Neuronal stem cell (in vitro differentiated cells): Measurements from ENCODE around the gene C1QA. TPM values are rescaled to one million over a fixed set of nuclear protein-coding genes. Genes with fewer than 3 reads are reported as not detected.

Source experiments
- DNase-seq: peaks from one replicate; pipeline ENCODE4 v3.0.0-alpha.2; 2013; ENCODE audit warnings: low spot score
- H2AFZ ChIP-seq: one replicate; pipeline ENCODE4 v1.6.1; 2013; ENCODE audit warnings: mild to moderate bottlenecking, low read length, inconsistent platforms
- H2AK5ac ChIP-seq: 2 replicates; pipeline ENCODE4 v1.6.1; 2013; ENCODE audit warnings: low read depth, mild to moderate bottlenecking, inconsistent platforms, low read length, moderate library complexity, mixed read lengths
- H2BK120ac ChIP-seq: 2 replicates; pipeline ENCODE4 v1.6.1; 2013; ENCODE audit warnings: low read depth, mild to moderate bottlenecking, inconsistent platforms, low read length, moderate library complexity, mixed read lengths
- H2BK12ac ChIP-seq: one replicate; pipeline ENCODE4 v1.6.1; 2013; ENCODE audit warnings: low read length, inconsistent platforms
- H2BK15ac ChIP-seq: 2 replicates; pipeline ENCODE4 v1.6.1; 2013; ENCODE audit warnings: mild to moderate bottlenecking, low read length, inconsistent platforms, mixed read lengths
- H2BK5ac ChIP-seq: one replicate; pipeline ENCODE4 v1.6.1; 2013; ENCODE audit warnings: inconsistent platforms, mild to moderate bottlenecking, low read length, moderate library complexity
- H3K14ac ChIP-seq: one replicate; pipeline ENCODE4 v1.6.1; 2013; ENCODE audit warnings: low read length, inconsistent platforms
- H3K18ac ChIP-seq: 2 replicates; pipeline ENCODE4 v1.6.1; 2013; ENCODE audit warnings: low read length, inconsistent platforms
- H3K23ac ChIP-seq: 2 replicates; pipeline ENCODE4 v1.6.1; 2013; ENCODE audit warnings: low read depth, mild to moderate bottlenecking, mixed read lengths, low read length, inconsistent platforms; ENCODE audit not compliant: poor library complexity
- H3K27ac ChIP-seq: replicated peaks from 3 replicates; pipeline ENCODE4 v1.5.1; 2013; ENCODE audit warnings: low read length, inconsistent platforms
- H3K27me3 ChIP-seq, 3 experiments: 2 replicates each; pipeline ENCODE4 v1.6.1; 2013; ENCODE audit warnings: low read length in 3 of 3, mild to moderate bottlenecking in 2 of 3, inconsistent platforms in 1 of 3, low read depth in 1 of 3, mixed read lengths in 1 of 3, moderate library complexity in 1 of 3; ENCODE audit not compliant: control insufficient read depth in 3 of 3, insufficient read depth in 3 of 3
- H3K36me3 ChIP-seq, 2 donors: replicated peaks in 1 of 2; 2 replicates each; pipeline ENCODE4 v1.6.1; 2013; ENCODE audit warnings: low read length in 2 of 2; ENCODE audit not compliant: control insufficient read depth in 2 of 2, insufficient read depth in 2 of 2
- H3K4ac ChIP-seq: 2 replicates; pipeline ENCODE4 v1.6.1; 2013; ENCODE audit warnings: inconsistent platforms, mild to moderate bottlenecking, low read length, moderate library complexity
- H3K4me1 ChIP-seq, 2 donors: 1 replicate in 1 of 2; 2 replicates in 1 of 2; pipeline ENCODE4 v1.6.1; 2013; ENCODE audit warnings: low read length in 2 of 2, low read depth in 1 of 2; ENCODE audit not compliant: control insufficient read depth in 2 of 2, insufficient read depth in 1 of 2
- H3K4me2 ChIP-seq: one replicate; pipeline ENCODE4 v1.6.1; 2013; ENCODE audit warnings: mild to moderate bottlenecking, low read length, inconsistent platforms; ENCODE audit not compliant: insufficient read depth, poor library complexity, severe bottlenecking
- H3K4me3 ChIP-seq, 2 donors: 2 replicates each; pipeline ENCODE4 v1.5.1; 2013; ENCODE audit warnings: low read length in 2 of 2, mild to moderate bottlenecking in 2 of 2, inconsistent platforms in 1 of 2, moderate library complexity in 1 of 2
- H3K79me1 ChIP-seq: one replicate; pipeline ENCODE4 v1.6.1; 2013; ENCODE audit warnings: low read depth, mild to moderate bottlenecking, inconsistent platforms, low read length, moderate library complexity
- H3K9ac ChIP-seq: one replicate; pipeline ENCODE4 v1.6.1; 2013; ENCODE audit warnings: mild to moderate bottlenecking, low read depth, low read length, inconsistent platforms; ENCODE audit not compliant: poor library complexity
- H3K9me3 ChIP-seq, 2 donors: replicated peaks in 1 of 2; 2 replicates each; pipeline versions ENCODE3 to v1.6.1; 2013; ENCODE audit warnings: low read length in 2 of 2, mild to moderate bottlenecking in 2 of 2, inconsistent platforms in 1 of 2, low read depth in 1 of 2, mixed read lengths in 1 of 2, moderate library complexity in 1 of 2; ENCODE audit not compliant: control insufficient read depth in 2 of 2, insufficient read depth in 1 of 2
- H4K8ac ChIP-seq: one replicate; pipeline ENCODE4 v1.6.1; 2013; ENCODE audit warnings: low read depth, mild to moderate bottlenecking, inconsistent platforms, low read length, moderate library complexity
- H4K91ac ChIP-seq: one replicate; pipeline ENCODE4 v1.6.1; 2013; ENCODE audit warnings: low read length, low read depth, mild to moderate bottlenecking, inconsistent platforms; ENCODE audit not compliant: poor library complexity
- WGBS, 2 donors: extraction: QIAGEN DNeasy Blood & Tissue Kit; methylation state at CpG; one replicate each; pipeline ENCODE4 v1.1.7; 2013; ENCODE audit warnings: missing lambda C conversion rate in 2 of 2, mixed read lengths in 1 of 2; ENCODE audit not compliant: insufficient read length in 2 of 2, insufficient replicate concordance in 1 of 2; ENCODE audit errors: extremely low coverage in 2 of 2; 5-methylcytosine and 5-hydroxymethylcytosine counted together
- small RNA-seq: library from polyadenylated mRNA; stranded (forward); fragments of <200 nt; extraction: miRNeasy Mini kit (QIAGEN cat#:217004); gene quantifications from one replicate; pipeline ENCODE3, GENCODE V24; 2013; ENCODE audit not compliant: insufficient read depth

C1QA gene

DNA sequence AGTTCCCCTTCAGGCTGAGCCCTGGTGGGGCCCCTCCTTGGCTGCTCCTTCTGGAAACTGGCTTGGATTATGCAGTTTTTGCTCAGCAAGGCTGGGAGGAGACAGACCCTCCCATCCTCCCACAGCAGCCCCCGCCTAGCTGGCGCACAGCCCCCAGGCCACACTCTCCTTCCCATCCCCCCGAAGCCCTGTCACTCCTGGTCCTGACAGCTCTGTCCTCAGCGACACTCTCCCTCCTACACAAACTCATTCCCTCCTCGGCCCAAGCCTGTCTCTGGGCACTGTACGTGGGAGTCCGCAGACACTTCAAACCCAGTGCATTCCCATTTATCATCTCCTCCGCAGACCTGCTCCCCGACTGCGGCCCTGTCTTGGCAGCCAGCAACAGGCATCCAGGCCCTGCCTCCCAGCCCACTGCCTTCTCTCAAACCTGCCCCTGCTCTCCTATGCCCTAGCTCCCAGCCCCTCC is 49.2 kb downstream of the C1QA start:
- no peak overlapping the region for H4K91ac ChIP-seq
- no peak for DNase-seq
- no peak overlapping the region for H3K4ac ChIP-seq
- H2AK5ac ChIP-seq, result peak overlapping the region; percentile 68
- H3K18ac ChIP-seq, result peak overlapping the region; percentile 68
- H3K36me3 ChIP-seq, result no peaks in the 10 kb centered on the region
- peak overlapping the region; percentile 35 for H2BK5ac ChIP-seq
- no peak overlapping the region for H3K4me2 ChIP-seq
- H3K27me3 ChIP-seq, result no peaks in the 10 kb centered on the region
- H3K9me3 ChIP-seq, result no peaks in the 10 kb centered on the region
- no peaks in the 10 kb centered on the region for H3K79me1 ChIP-seq
- H3K9ac ChIP-seq, result peak overlapping the region; percentile 7
- H3K4me1 ChIP-seq, result peaks cover 19 to 23% of the 10 kb centered on the region in 2 donors
- H2BK120ac ChIP-seq, result peak overlapping the region; percentile 6
- no peak overlapping the region for H2BK12ac ChIP-seq
- no peak overlapping the region for H3K14ac ChIP-seq
- WGBS, 2 donors, result no CpG with 5 or more reads among the region's 10 CpGs
- no peak overlapping the region for H3K23ac ChIP-seq
- H3K4me3 ChIP-seq, result peak overlapping the region in 1 of 2 donors; percentile 24
- H4K8ac ChIP-seq, result no peak overlapping the region
- H2BK15ac ChIP-seq, result peak overlapping the region; percentile 63
- peak overlapping the region; percentile 88 for H2AFZ ChIP-seq
- H3K27ac ChIP-seq, result no peak overlapping the region

DNA sequence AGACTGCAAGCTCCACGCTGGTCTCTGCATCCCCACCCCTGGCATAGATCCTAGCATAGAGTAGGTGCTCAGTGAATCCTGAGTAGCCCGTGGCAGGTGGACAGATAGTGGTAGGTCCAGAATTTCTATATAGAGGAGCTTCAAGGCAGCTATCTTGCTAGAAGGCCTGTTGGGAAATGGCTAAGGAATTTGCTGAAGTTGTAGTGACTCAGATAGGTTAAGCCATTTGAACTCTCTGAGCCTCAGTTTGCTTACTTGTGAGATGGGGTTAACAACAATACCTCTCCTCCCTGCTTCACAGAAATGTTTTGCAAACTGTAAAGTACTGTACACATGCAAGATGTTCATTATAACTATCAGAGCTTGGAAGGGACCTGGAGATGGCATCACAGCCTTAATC is 50.8 kb downstream of the C1QA start:
- Histone ChIP-seq H2AFZ (no peak overlapping the region), H2BK12ac (peak overlapping the region; percentile 75), H3K36me3 (no peaks in the 10 kb centered on the region), H3K23ac (no peak overlapping the region), H3K9ac (no peak overlapping the region), H3K4me1 (peaks cover 24 to 34% of the 10 kb centered on the region in 2 donors), H4K8ac (no peak overlapping the region), H2AK5ac (peak overlapping the region; percentile 10), H3K27ac (no peak overlapping the region), H3K79me1 (no peaks in the 10 kb centered on the region), H4K91ac (no peak overlapping the region), H2BK15ac (peak overlapping the region; percentile 11), H3K4me3 (no peak overlapping the region), H3K18ac (no peak overlapping the region), H3K4me2 (no peak overlapping the region), H3K4ac (no peak overlapping the region), H3K14ac (no peak overlapping the region), H2BK5ac (no peak overlapping the region), H3K9me3 (no peaks in the 10 kb centered on the region), H2BK120ac (peak overlapping the region; percentile 16), H3K27me3 (no peaks in the 10 kb centered on the region)
- WGBS, 2 donors, result no CpG with 5 or more reads among the region's 2 CpGs
- DNase-seq, result no peak

DNA sequence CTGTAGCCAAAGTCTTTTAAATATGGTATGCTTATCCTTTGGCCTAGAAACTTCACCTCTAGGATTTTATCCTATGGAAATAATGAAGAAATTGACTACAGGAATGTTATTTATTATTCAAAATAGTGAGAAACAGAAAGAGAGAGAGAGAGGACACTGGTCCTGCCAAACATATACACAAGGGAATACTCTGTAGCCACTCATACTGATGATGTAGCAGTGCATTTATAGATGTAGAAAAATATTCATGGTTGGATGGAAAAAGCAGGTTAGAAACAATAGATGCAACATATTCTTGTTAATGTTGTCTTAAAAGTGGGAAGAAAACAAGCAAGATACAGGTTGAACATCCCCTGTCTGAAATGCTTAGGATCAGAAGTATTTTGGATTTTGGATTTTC is 52.0 kb downstream of the C1QA start:
- Histone ChIP-seq H3K36me3 (no peaks in the 10 kb centered on the region), H3K9ac (no peak overlapping the region), H3K4me1 (peaks cover 24 to 34% of the 10 kb centered on the region in 2 donors), H3K18ac (no peak overlapping the region), H2AK5ac (no peak overlapping the region), H3K4me3 (no peak overlapping the region), H3K4ac (no peak overlapping the region), H3K27me3 (no peaks in the 10 kb centered on the region), H4K8ac (no peak overlapping the region), H3K23ac (no peak overlapping the region), H3K27ac (no peak overlapping the region), H3K9me3 (no peaks in the 10 kb centered on the region), H4K91ac (no peak overlapping the region), H2AFZ (no peak overlapping the region), H2BK15ac (no peak overlapping the region), H3K79me1 (no peaks in the 10 kb centered on the region), H3K14ac (no peak overlapping the region), H2BK5ac (no peak overlapping the region), H3K4me2 (no peak overlapping the region), H2BK12ac (no peak overlapping the region), H2BK120ac (no peak overlapping the region)
- DNase-seq, result no peak

Small RNA genes within 50 kb of the gene (small RNA-seq; reads per million reads assigned to genes)
- not detected for gene MIR6127
